Cardiac septum (tissue), 1 donor: ENCODE measurements around the gene TICRR. TPM values are rescaled to one million over a fixed set of nuclear protein-coding genes. Genes with fewer than 3 reads are reported as not detected.

Experiments
- DNase-seq: peaks from one replicate; pipeline ENCODE4 v3.0.0-alpha.2; 2020; ENCODE audit warnings: low spot score
- intact Hi-C: fragments of 100-400 bp; cut with DNase I; formaldehyde crosslinking; loops from one replicate; pipeline ENCODE4 v1.14.0; 2022
- total RNA-seq: library from RNA; stranded (reverse); fragmentation: NEBNext Ultra II Directional; extraction: Animal tissue kit (Norgen Biotek cat#: 25700); gene quantifications from one replicate; pipeline ENCODE4 v1.2.1, GENCODE V29; 2021
- donor health status: DM: no; HTN: no; CAD: no.

Gene TICRR
- total RNA-seq, 1 donor from 2014 or later = 0.03 TPM

GRCh38 chr15:89648106-89649012, 73.1 kb downstream of the TICRR start:
- intact Hi-C loops = loop anchor here (5.0 kb wide), 2 partner anchors 34 to 94 kb away; no protein-coding TSS in a partner anchor
- peak; percentile 58 for DNase-seq

DNA sequence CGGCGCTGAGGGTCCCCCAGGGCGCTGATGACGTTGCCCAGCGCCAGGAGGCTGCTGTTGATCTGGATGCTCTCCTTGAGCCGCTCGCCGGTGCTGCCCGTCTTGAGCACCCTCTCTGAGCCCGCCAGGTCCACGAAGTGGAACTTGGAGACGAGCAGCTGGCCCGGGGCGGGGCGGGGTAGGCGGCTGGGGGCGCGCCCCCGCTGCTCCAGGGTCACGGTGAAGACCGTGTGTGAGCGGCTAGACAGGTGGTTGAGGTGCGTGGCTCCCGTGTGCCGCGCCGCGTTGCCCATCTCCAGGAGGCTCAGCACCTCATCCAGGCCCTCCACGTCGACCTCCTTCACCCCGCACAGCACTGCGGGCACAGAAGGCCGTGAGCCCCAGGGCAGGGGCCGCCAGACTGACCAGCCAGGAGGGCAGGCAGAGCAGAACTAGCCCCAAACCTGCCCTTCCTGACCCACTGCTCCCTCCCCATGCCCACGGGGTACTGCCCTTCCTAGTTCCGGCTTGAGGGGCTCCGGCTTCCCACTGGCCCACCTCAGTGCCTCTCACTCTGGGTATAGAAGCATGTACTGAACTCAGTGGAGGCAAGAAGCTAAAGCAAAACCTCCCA, 73.8 kb downstream of the TICRR start:
- DNase-seq = peak; percentile 44
- intact Hi-C loops = loop anchor here (5.0 kb wide), 2 partner anchors 33 to 93 kb away; no protein-coding TSS in a partner anchor

GRCh38 chr15:89649716-89650115, 74.4 kb downstream of the TICRR start:
- intact Hi-C loops = loop anchor here (5.0 kb wide), 2 partner anchors 33 to 93 kb away; no protein-coding TSS in a partner anchor
- peak; percentile 69 for DNase-seq

DNA sequence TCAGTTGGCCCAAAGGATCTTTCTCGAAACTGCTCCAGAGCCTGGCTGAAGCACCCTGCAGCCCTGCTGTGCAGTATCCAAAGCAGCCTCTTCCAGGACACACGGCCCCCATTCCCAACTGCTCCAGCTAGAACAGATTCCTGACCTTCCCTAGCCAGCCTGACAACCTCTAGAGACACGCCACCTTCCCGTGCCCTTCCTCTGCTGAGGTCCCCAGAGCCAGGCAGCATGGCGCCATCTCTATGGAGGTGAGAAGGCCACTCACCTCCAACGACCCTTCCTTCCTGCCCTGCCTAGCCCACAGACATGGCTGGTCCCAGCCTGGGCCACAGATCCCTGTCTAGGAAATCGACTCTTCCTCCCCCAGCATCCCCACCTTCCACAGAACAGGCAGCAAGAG, 76.9 kb downstream of the TICRR start:
- peak; percentile 50 for DNase-seq
- intact Hi-C loops = no loop called here

DNA sequence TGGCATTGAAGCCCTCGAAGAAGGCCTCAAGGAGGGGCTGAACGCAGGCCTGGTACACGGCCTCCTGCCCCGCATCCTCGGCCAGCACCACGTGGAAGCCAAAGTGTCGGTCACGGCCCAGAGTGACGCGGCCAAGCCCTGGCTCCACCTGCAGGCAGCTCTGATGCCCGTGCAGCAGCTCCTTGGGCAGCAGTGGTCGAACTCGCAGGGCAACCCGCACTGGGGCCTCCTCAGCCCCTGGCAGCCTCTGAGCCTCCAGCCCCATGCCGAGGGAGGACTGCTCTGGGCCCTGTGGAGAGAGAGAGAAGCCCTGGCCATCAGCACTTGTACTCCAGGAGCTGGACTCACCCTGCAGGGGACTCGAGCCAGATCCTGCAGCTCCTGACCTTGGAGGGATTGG, 77.4 kb downstream of the TICRR start:
- DNase-seq = peak; percentile 53
- intact Hi-C loops = no loop called here

- DNase-seq = no peak
- intact Hi-C loops = no loop called here
Observed at GRCh38 chr15:89653578-89653977, 78.3 kb downstream of the TICRR start.

- peak; percentile 24 for DNase-seq
- intact Hi-C loops = no loop called here
Observed at GRCh38 chr15:89654301-89654761, 79.1 kb downstream of the TICRR start.

GRCh38 chr15:89654847-89655805, 79.9 kb downstream of the TICRR start, which contains the start of gene KIF7:
Gene KIF7, minus strand, starts transcription at chr15:89655467. Its CDS starts 2,537 bp downstream, at chr15:89652930.
- intact Hi-C loops = no loop called here
- peak; percentile 76 for DNase-seq

DNA sequence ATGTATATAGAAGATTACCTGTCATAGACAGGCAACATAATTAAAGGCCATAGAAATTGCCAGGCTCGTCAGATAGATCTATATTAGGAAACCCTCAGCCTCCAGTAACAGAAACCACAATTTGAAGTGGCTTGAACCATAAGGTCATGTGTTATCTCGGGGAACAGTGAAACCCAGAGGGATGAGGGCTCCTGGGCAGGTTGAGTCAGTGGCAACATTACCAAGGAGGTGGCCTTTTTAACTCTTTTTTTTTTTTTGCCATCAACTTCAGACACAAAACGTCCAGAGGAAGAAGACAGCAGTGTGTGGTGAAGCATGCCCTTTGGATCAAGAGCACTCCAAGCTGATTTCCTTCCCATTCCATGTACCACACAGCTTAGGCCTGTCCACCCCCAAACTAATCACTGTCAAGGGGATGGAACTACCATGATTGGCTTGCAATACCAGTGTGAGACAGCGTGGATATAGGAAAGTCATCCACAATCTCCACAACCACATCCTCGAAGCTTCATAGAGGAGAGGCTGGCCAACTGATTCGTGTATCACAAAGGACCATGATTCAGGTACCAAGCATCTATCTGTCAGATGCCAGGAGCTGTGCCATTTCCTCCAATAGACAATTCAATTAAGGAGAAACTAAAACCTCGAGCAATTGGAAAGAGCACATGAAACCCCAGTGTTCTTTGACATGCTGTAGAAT, 81.0 kb downstream of the TICRR start:
- DNase-seq = peak; percentile 35
- intact Hi-C loops = no loop called here

- no peak for DNase-seq
- intact Hi-C loops = no loop called here
Observed at GRCh38 chr15:89657686-89658200, 82.5 kb downstream of the TICRR start.

DNA sequence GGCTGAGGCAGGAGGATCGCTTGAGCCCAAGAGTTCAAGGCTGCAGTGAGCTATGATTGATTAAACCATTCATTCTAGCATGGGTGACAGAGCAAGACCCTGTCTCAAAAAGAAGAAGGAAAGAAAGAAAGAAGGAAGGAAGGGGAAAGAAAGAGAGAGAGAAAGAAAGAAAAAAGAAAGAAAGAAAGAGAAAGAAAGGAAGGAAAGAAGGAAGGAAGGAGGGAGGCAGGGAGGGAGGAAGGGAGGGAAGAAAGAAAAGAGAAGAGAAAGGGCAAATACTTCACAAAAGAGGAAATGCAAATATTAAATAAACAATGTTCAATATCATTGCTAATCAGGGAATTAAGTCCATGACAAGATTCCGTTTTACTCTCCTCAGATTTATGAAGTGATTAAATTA, 84.0 kb downstream of the TICRR start:
- DNase-seq = no peak
- intact Hi-C loops = no loop called here

DNA sequence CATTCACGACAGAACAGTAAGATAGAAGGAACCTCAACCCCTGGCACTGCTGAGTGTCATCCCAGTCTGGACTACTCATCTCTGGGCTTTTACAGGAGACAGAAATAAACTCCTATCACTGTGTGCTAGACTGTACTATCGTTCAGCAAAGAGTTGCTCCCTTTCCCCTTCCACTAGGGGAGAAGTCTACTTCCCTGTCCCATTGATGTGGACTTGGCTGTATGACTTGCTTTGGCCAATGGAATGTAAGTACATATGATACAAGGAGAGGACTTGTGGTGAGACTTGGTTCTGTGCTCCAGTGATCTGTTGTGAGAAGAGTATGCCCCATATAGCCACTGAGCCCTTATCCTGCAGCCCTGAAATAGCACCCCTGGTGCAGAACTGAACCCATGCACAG, 85.3 kb downstream of the TICRR start:
- peak; percentile 47 for DNase-seq
- intact Hi-C loops = no loop called here

- intact Hi-C loops = no loop called here
- peak; percentile 73 for DNase-seq
Observed at GRCh38 chr15:89662893-89663626, 87.8 kb downstream of the TICRR start.

GRCh38 chr15:89664441-89665350, 89.4 kb downstream of the TICRR start:
- peak; percentile 10 for DNase-seq
- intact Hi-C loops = no loop called here

DNA sequence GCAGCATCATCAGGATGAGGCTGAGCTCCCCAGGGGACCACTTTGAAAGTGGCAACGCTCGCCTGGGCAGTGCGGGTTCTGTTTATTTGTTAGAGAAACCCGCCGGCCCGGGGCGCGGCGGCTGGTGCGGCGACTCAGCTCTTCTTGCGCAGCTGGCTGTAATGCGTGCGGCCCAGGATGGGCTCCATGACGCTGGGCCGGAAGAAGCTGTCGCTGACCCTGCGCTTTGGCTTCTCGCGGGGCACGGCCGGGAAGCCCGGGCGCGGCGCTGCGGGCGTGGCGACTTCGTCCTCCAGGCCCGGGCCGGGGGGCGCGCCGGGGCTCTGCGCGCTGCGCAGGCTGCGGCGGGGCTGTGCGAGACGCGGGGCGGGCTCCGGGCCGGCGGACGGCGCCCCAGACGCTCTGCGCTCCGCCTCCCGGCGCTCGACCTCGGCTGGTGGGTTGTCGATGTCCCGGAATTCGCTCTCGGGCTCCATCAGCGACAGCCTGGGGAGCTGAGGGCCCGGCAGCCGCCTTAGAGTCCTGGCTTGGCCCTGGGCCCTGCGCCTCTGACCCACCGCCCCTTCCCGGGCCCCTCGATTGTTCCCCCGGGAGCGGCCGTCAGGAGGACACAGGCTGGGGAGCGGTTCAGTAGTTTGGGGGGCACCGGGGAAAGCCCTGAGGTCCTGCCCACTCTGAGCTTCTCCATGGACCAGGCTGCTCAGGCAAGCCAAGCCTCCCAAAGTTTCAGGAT, 90.3 kb downstream of the TICRR start:
- peak; percentile 79 for DNase-seq
- intact Hi-C loops = no loop called here

DNA sequence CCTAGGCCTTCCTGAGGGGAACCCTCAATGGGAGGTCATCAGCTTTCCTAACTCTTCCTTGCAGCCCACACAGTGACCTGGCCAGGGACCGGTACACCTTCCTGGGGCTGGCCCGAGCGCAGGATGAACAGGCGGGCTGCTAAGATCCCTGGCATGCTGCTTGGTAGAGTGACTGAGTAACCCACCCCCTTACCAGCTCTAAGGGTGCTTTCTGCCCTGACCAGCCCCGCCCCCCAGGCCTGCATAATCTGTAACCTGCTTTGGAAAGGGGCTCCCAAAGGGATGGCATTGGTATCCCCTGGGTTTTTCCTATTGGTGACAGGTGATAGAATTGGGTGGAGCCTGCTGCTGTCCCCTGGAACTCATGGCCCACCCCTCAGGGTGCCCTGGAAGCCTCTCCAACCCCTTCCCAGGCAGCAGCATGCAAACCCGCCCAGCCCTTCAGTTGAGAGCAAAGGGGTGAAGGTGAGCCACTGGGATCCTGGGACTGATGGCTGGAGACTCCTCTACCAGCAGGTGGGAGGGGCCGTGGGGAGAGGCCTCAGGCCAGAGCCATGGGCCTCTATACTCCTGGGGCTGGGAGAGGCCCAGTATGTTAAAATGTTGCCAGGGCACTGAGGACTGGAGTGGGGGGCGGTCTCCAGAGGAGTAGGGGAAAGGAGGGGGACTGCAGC, 91.1 kb downstream of the TICRR start:
- intact Hi-C loops = no loop called here
- DNase-seq = peak; percentile 72
